Upper lobe of left lung (tissue), 4 donors: ENCODE measurements around the gene CD276.

Experiments
- EP300 ChIP-seq, 4 donors: sonication (generic); formaldehyde crosslinking; IDR thresholded peaks; one replicate each; pipeline ENCODE4 v1.5.1; 2017; ENCODE audit warnings: antibody characterized with exemption in 4 of 4, control low read depth in 2 of 4
- POLR2A ChIP-seq, 4 donors: fragments of 450-650 bp; IDR thresholded peaks; one replicate each; pipeline ENCODE4 v1.5.1; 2016 to 2017; ENCODE audit warnings: antibody characterized with exemption in 4 of 4, mild to moderate bottlenecking in 2 of 4
- POLR2AphosphoS5 ChIP-seq, 2 donors: sonication (generic); formaldehyde crosslinking; IDR thresholded peaks; one replicate each; pipeline ENCODE4 v1.5.1; 2017; ENCODE audit warnings: antibody characterized with exemption in 2 of 2
- TF ChIP-seq, protein P1 (sequence below), 6 experiments: fragments of 450-650 bp in 4 of 6; fragments of 200-600 bp in 2 of 6; sonication (generic) in 2 of 6; IDR thresholded peaks; one replicate each; pipeline ENCODE4 v1.5.1; 2016 to 2019; ENCODE audit warnings: antibody characterized with exemption in 6 of 6

GRCh38 chr15:73637527-73637926 lies 46.7 kb upstream of the CD276 start:
- TF ChIP-seq, protein P1, sequence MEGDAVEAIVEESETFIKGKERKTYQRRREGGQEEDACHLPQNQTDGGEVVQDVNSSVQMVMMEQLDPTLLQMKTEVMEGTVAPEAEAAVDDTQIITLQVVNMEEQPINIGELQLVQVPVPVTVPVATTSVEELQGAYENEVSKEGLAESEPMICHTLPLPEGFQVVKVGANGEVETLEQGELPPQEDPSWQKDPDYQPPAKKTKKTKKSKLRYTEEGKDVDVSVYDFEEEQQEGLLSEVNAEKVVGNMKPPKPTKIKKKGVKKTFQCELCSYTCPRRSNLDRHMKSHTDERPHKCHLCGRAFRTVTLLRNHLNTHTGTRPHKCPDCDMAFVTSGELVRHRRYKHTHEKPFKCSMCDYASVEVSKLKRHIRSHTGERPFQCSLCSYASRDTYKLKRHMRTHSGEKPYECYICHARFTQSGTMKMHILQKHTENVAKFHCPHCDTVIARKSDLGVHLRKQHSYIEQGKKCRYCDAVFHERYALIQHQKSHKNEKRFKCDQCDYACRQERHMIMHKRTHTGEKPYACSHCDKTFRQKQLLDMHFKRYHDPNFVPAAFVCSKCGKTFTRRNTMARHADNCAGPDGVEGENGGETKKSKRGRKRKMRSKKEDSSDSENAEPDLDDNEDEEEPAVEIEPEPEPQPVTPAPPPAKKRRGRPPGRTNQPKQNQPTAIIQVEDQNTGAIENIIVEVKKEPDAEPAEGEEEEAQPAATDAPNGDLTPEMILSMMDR (IDR thresholded peaks at IDR 0.05): no peak
- TF ChIP-seq POLR2A (IDR thresholded peaks at IDR 0.05): no peak
- no peak for TF ChIP-seq POLR2AphosphoS5 (IDR thresholded peaks at IDR 0.05)
- TF ChIP-seq EP300 (IDR thresholded peaks at IDR 0.05): no peak
